Fibroblast of peridontal ligament (primary cell): ENCODE data around the gene TADA2B.

Experiments used
- DNase-seq: peaks from one replicate; pipeline ENCODE4 v3.0.0-alpha.2; 2010; ENCODE audit errors: extremely low read depth

The TADA2B gene

DNA sequence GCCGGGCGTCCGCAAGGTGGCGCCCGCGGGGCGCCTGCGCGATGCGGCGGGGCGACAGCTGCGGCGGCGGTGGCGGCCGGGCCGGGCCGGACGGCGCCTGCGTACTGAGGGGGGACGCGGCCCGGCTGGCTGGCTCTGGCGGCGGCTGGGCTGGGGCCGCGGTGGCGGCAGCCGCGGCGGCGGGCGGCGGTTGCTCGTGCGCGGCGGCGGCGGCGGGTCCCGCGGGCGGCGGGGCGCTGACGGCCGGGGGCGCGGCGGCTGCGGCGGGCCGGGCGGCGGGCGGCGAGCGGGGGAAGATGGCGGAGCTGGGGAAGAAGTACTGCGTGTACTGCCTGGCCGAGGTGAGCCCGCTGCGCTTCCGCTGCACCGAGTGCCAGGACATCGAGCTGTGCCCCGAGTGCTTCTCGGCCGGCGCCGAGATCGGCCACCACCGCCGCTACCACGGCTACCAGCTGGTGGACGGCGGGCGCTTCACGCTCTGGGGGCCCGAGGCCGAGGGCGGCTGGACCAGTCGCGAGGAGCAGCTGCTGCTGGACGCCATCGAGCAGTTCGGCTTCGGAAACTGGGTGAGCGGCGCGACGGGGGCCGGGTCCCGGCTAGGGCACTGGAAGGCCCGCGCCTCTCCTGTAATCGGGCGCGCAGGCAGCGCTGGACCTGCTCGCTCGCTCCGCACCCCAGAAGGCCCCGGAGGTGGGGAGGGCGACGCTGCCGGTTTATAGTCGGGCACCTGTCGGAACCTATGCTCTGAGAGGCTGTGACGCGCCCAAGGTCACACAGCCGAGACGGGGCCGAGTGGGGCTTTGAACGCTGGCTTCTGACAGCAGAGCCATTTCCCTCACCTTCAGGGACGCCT lies at the start of gene TADA2B:
Gene TADA2B (plus strand): TSS at position 89 of the 853 bp plus-strand sequence. CDS start 208 bp downstream, at position 297.
- no peak for DNase-seq

DNA sequence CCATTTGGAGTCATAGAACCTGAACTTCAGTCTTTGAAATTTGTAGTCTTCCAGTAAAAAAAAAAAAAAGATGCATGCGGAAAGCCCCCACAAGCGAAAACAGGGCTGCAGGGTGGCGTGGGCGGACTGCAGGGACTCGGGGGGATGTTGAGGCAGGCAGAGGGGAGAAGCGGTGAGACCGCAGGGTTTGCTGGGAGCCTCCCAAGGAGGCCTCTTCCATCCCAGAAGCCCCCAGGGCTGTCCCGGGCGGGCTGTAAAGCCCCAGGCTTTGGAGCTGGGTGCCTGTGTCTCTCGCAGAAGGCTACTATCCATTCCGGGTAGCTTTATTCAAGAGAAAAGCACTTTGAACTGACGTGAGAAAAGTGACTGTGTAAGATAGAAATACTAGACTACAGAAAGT lies 46.7 kb upstream of the TADA2B start:
- no peak for DNase-seq

DNA sequence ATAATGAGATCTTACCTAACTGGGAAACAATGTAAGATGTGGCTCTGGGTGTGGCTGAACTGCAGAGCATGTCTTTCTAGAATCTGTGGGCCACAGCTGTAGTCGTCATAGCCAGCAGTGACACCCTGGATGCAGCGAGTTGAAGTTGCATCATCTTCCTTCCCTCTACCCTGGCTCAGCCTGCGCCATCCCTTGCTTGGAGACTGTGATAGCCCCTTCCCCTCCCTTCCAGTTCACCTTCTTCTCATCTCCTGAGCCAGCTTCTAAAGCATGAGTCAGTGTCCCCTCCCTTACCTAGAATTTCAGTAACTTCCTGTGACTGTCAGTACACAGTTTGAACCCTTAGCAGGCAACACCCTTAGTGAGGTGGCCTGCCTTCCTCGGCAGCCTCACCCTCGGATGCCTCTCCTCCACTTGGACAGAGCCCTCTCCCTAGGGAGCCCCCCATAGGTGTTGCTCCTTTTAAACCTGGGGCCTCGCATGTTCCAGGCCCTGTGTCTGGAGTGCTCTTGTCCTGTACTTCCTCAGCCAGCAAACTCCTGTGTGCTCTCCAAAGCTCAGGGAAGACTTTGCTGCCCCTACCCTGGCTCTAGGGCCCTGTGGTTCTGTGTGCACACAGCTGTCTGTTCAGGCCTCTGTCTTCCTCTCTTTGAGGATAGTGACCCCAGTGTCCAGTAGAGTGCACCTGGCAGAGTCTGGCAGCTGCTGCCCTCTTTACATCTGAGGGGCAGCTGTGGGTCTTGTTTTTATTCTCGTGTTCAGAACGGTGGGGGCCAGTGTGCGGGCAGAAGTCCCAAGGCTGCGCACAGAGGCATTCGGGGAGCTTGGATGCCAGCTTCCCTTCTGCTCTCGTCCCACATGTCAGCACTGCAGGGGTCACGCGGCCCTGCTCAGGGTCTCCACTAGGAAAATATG lies 43.7 kb upstream of the TADA2B start:
- DNase-seq, result no peak

DNA sequence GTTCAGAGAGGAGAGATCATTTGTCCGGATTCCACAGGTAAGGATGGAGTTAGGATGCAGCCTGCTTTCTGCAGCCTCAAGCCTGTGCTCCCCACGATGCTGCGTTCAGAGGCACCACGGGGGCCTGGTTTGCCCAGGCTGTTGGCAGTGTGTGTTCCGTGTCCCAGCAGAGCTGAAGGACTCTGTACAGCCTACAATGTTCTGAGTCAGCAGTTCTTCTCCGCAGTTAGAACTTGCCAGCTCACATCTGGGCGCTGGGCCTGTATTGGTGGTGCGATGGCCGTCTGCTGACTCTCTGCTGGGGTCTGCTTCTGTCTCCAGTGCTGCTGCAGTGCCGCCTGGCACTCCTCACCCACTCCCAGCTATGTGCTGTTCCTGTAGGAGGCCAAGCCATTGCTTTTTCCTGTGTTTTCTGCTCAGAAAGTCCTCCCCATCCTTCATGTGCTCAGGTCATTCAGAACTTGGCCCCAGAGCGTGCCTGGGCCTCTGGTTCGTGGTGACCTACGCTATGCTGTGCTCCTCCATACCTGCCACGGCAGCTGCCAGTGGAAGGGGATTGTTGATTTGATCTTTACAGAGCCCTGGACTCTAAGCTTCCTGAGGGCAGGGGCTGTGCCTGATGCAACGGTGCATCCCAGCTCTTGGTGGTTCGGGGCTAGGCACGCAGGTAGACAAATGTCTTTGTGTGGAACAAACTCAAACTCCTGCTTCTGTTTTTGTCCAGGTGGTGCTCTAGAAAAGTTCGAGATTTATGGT lies 42.6 kb upstream of the TADA2B start:
- no peak for DNase-seq

- DNase-seq, result no peak
Observed at GRCh38 chr4:7001271-7001670, 41.9 kb upstream of the TADA2B start.

GRCh38 chr4:7002336-7002735 lies 40.8 kb upstream of the TADA2B start:
- no peak for DNase-seq

DNA sequence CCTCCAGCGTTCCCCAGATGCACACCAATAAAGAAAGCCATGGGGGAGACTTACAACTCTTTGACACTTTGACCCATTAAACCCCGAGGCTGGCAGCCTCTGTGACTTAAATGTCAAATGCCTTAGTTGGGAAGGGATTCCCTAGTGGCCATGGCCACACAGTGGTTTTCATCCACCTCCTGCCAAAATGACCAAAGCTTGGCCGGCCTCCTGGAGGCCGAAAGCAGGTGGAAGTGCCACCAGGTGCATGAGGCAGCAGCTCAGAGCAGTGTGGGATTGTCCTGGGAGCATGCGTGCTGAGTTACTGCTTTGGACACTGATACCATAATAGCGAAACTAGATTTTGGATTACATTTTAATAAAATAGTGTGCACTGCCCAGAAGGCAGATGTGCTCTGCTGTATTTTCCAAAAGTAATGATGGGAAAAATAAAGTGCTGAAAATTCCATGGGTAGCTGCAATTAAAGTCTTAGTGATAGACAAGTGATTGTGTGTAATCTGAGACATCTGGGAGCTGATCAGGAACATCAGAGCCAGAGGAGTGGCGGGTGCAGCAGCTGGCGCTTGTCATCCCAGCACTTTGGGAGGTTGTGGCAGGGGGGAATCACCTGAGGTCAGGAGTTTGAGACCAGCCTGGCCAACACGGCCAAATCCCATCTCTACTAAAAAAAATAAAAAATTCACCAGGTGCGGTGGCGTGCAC lies 39.8 kb upstream of the TADA2B start:
- DNase-seq, result no peak

GRCh38 chr4:7003879-7004240 lies 39.3 kb upstream of the TADA2B start:
- peak; percentile 11 for DNase-seq

DNA sequence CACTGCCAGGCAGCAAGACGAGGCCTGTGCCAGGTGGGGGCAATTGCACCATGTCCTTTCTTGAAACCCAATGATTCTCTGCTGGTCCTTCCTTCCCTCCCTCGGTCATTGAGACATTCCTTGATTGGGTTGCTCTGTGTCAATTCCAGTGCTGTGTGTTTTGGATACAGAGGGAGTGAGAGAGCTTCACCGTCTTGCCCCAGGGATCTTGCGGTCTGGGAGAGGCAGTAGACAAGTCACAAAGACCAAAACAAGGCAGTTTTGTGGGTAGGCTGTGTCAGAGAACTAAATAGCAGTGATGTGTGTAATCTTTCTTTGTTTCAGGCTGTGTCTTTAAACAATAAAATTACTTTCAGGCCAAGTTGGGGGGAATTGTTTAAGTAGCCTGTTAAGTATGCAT lies 38.8 kb upstream of the TADA2B start:
- peak; percentile 96 for DNase-seq

DNA sequence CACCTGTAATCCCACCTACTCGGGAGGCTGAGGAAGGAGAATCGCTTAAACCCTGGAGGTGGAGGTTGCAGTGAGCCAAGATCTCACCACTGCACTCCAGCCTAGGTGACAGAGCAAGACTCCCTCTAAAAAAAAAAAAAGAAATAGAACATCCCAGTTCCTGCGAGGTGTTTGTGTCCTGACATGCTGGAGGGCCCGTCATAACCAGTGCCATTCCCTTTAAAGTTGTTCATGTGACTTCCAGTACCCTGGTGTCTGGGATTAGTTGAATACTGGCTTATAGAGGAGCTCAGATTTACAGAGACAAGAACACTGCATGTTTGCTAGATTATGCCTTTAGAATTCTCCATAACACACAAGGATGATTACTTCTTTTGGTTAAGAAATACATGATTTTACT lies 37.6 kb upstream of the TADA2B start:
- DNase-seq, result no peak

- DNase-seq, result no peak
Observed at GRCh38 chr4:7006411-7006810, 36.8 kb upstream of the TADA2B start.

- DNase-seq, result no peak
Observed at GRCh38 chr4:7007142-7007907, 35.8 kb upstream of the TADA2B start.

DNA sequence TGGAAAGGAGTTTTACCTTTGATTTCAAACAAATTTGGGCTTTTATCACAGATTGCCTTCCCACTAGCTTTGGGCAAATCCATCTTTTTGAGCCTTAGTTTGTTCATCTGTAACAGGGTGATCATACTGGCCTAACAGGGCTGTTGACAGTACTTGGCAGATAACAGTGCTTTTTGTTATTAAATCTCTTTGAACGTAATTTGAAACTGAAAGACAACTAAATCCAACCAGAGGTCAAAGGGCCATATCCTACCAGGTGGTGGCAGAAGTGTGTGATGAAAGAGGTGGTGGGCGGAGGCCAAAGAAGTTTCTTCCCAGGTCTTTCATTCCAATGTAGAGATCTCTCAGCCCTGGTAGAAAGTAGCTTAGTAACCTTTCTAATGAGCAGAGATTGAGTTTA lies 35.2 kb upstream of the TADA2B start:
- no peak for DNase-seq

- DNase-seq, result no peak
Observed at GRCh38 chr4:7009564-7009963, 33.6 kb upstream of the TADA2B start.

GRCh38 chr4:7013175-7013574 lies 30.0 kb upstream of the TADA2B start:
- no peak for DNase-seq

GRCh38 chr4:7014815-7015214 lies 28.4 kb upstream of the TADA2B start:
- DNase-seq, result no peak

DNA sequence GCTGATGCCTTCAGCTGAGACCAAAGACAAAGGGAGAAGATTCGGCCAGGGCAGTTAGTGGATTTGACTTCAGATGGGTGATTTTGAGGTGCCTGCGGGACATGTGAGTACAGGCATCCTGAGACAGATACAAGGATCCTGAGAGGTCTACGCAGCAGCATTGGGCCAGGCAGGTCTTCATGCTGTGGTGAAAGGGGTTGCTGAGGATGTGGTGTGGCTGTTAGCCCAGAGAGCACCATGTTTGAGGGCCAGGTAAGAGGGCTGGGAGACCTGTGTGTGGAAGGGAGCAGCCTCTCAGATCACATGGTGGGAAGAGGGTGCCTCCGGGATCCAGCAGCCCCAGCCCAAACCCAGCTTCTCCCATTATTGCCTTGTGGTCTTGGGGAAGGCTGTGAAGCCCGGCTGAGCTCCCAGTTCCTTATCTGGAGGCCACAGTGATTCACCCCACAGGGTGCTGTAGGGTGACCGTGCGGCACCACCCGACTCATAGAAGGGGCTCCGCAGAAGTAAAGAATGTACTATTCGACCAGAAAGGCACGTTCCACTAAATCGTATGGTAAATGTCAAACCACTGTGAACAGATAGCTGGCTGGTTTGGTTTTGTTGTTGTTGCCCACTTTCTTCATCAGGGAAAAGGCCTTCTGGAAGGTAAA lies 27.7 kb upstream of the TADA2B start:
- DNase-seq, result no peak

DNA sequence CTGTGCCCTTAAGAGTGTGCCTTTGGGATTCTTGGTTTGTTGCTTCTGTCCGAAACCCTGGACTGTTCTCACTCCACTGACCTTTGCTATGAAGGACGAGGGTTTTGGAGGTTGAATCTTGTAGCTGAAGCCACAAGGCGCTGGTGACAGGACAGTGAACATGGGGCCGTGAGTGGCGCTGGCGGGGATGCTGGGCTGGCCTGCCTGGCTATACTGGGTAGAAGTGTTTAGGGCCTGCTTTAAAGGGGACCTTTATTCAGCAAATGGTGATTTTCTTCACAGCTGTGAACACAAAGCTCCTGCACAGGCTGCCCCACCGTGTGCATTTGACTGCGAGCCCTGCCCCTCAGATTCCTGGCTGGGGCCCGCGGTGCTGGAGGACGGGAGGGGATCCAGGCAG lies 27.1 kb upstream of the TADA2B start:
- no peak for DNase-seq

GRCh38 chr4:7016512-7016911 lies 26.7 kb upstream of the TADA2B start:
- DNase-seq, result no peak

DNA sequence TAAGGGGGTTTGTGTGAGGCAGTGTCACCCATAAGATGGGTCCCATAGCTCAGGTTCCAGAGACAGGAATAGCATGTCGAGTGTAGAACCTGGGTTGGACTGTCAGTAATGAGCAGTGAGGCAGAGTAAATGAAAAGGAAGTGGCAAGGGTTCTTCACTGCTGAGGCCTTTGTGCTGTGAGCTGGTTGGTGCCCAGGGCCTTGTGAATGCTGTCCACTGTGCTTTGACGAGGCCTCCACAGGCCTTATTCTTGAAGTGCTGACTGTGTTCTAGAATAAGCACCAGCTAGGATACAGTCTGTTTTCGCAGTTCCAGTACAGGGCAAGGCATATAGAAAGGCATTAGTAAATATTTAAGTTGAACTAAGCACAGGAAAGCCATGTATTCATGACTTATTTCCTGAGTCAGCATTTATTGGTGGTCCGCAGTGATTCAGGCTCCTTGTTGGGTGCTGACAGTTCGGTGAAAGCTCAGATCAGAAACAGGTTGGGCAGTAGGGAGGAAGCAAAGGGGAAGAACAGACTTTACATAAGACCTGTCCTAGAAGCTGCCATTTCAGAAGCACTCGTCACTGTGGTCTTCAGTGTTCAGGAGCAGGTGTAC lies 25.6 kb upstream of the TADA2B start:
- DNase-seq, result no peak
